Stomach smooth muscle (tissue), 2 donors: ENCODE results near the gene TANGO2.

Experiments
- H3K27ac ChIP-seq: one replicate; pipeline ENCODE4 v1.7.0; 2013; ENCODE audit warnings: mild to moderate bottlenecking, low read length, inconsistent platforms
- H3K27me3 ChIP-seq, 2 donors: one replicate each; pipeline ENCODE4 v1.7.0; 2013; ENCODE audit warnings: low read length in 2 of 2; ENCODE audit not compliant: insufficient read depth in 2 of 2, control insufficient read depth in 1 of 2
- H3K36me3 ChIP-seq, 2 donors: one replicate each; pipeline ENCODE4 v1.7.0; 2013; ENCODE audit warnings: low read length in 2 of 2; ENCODE audit not compliant: control insufficient read depth in 2 of 2, insufficient read depth in 2 of 2
- H3K4me1 ChIP-seq: one replicate; pipeline ENCODE4 v1.7.0; 2013; ENCODE audit warnings: low read length; ENCODE audit not compliant: control insufficient read depth, insufficient read depth
- H3K4me3 ChIP-seq, 2 donors: one replicate each; pipeline ENCODE4 v1.7.0; 2013; ENCODE audit warnings: low read length in 2 of 2
- H3K9ac ChIP-seq, 2 donors: one replicate each; pipeline ENCODE4 v1.7.0; 2013; ENCODE audit warnings: low read length in 2 of 2, mild to moderate bottlenecking in 1 of 2
- H3K9me3 ChIP-seq, 2 donors: one replicate each; pipeline ENCODE4 v1.7.0; 2013; ENCODE audit warnings: low read length in 2 of 2; ENCODE audit not compliant: control insufficient read depth in 2 of 2
- donor health status: healthy.
- donor health status: Pancreatic carcinoma.

TANGO2 gene

GRCh38 chr22:19977296-19978243 lies 43.3 kb upstream of the TANGO2 start:
- Histone ChIP-seq H3K27me3 (no peaks in the 10 kb centered on the region), H3K27ac (no peak overlapping the region), H3K36me3 (peaks cover 23 to 30% of the 10 kb centered on the region in 2 donors), H3K9ac (no peak overlapping the region), H3K9me3 (no peaks in the 10 kb centered on the region), H3K4me3 (no peak overlapping the region), H3K4me1 (peaks cover 9% of the 10 kb centered on the region)

GRCh38 chr22:19978748-19979147 lies 42.2 kb upstream of the TANGO2 start:
- Histone ChIP-seq H3K27me3 (no peaks in the 10 kb centered on the region), H3K27ac (no peak overlapping the region), H3K36me3 (peaks cover 14 to 25% of the 10 kb centered on the region in 2 donors), H3K9ac (no peak overlapping the region), H3K9me3 (no peaks in the 10 kb centered on the region), H3K4me1 (peaks cover 17% of the 10 kb centered on the region), H3K4me3 (no peak overlapping the region)

- peaks cover 14 to 25% of the 10 kb centered on the region in 2 donors for H3K36me3 ChIP-seq
- no peaks in the 10 kb centered on the region for H3K27me3 ChIP-seq
- H3K4me1 ChIP-seq, result peaks cover 22% of the 10 kb centered on the region
- no peak overlapping the region for H3K9ac ChIP-seq
- H3K9me3 ChIP-seq, result no peaks in the 10 kb centered on the region
- no peak overlapping the region for H3K27ac ChIP-seq
- no peak overlapping the region for H3K4me3 ChIP-seq
Observed at GRCh38 chr22:19979712-19980493, 41.0 kb upstream of the TANGO2 start.

GRCh38 chr22:19980766-19981165 lies 40.1 kb upstream of the TANGO2 start:
- Histone ChIP-seq H3K9ac (no peak overlapping the region), H3K36me3 (peaks cover 14 to 25% of the 10 kb centered on the region in 2 donors), H3K27me3 (no peaks in the 10 kb centered on the region), H3K27ac (no peak overlapping the region), H3K9me3 (no peaks in the 10 kb centered on the region), H3K4me3 (no peak overlapping the region), H3K4me1 (peaks cover 30% of the 10 kb centered on the region)

GRCh38 chr22:19981171-19981960 lies 39.5 kb upstream of the TANGO2 start:
- no peaks in the 10 kb centered on the region for H3K27me3 ChIP-seq
- no peak overlapping the region for H3K9ac ChIP-seq
- no peak overlapping the region for H3K27ac ChIP-seq
- peaks cover 34% of the 10 kb centered on the region for H3K4me1 ChIP-seq
- no peaks in the 10 kb centered on the region for H3K9me3 ChIP-seq
- H3K4me3 ChIP-seq, result no peak overlapping the region
- H3K36me3 ChIP-seq, result peaks cover 14 to 25% of the 10 kb centered on the region in 2 donors

GRCh38 chr22:19981961-19982920 lies 38.7 kb upstream of the TANGO2 start:
- Histone ChIP-seq H3K27ac (peak overlapping the region; percentile 18), H3K9ac (peak overlapping the region in 1 of 2 donors; percentile 21), H3K36me3 (peaks cover 14 to 25% of the 10 kb centered on the region in 2 donors), H3K4me1 (peaks cover 38% of the 10 kb centered on the region), H3K9me3 (no peaks in the 10 kb centered on the region), H3K27me3 (no peaks in the 10 kb centered on the region), H3K4me3 (no peak overlapping the region)

- no peak overlapping the region for H3K4me3 ChIP-seq
- H3K4me1 ChIP-seq, result peaks cover 42% of the 10 kb centered on the region
- H3K9ac ChIP-seq, result peak overlapping the region; percentile 64 to 66
- peaks cover 14 to 23% of the 10 kb centered on the region in 2 donors for H3K36me3 ChIP-seq
- no peaks in the 10 kb centered on the region for H3K27me3 ChIP-seq
- H3K27ac ChIP-seq, result peak overlapping the region; percentile 74
- no peaks in the 10 kb centered on the region for H3K9me3 ChIP-seq
Observed at GRCh38 chr22:19982991-19983578, 37.8 kb upstream of the TANGO2 start.

- Histone ChIP-seq H3K9ac (peak overlapping the region; percentile 64 to 66), H3K4me1 (peaks cover 42% of the 10 kb centered on the region), H3K27me3 (no peaks in the 10 kb centered on the region), H3K27ac (peak overlapping the region; percentile 74), H3K36me3 (peaks cover 14 to 18% of the 10 kb centered on the region in 2 donors), H3K4me3 (peak overlapping the region in 1 of 2 donors; percentile 54), H3K9me3 (no peaks in the 10 kb centered on the region)
Observed at GRCh38 chr22:19983741-19984140, 37.2 kb upstream of the TANGO2 start.

- Histone ChIP-seq H3K9ac (peak overlapping the region; percentile 64 to 66), H3K9me3 (no peaks in the 10 kb centered on the region), H3K36me3 (peaks cover 9 to 13% of the 10 kb centered on the region in 2 donors), H3K4me3 (peak overlapping the region in 1 of 2 donors; percentile 54), H3K27ac (peak overlapping the region; percentile 74), H3K27me3 (no peaks in the 10 kb centered on the region), H3K4me1 (peaks cover 45% of the 10 kb centered on the region)
Observed at GRCh38 chr22:19984201-19984753, 36.6 kb upstream of the TANGO2 start.
